ENCODE results near the gene LIN7B.

GRCh38 chr19:49155820-49156346 is 41.7 kb downstream of the LIN7B start:
- TF ChIP-seq CTCF (IDR thresholded peaks at IDR 0.05; ENCODE audit: low read depth, low read length, missing input control), result no peak
- TF ChIP-seq MAX (IDR thresholded peaks at IDR 0.05), result no peak
- TF ChIP-seq RXRA (IDR thresholded peaks at IDR 0.05), result no peak
- no peak for TF ChIP-seq REST (IDR thresholded peaks at IDR 0.05)
- TF ChIP-seq YY1 (IDR thresholded peaks at IDR 0.05), result no peak
- no peak for TF ChIP-seq RAD21 (IDR thresholded peaks at IDR 0.05)
- TF ChIP-seq SP1 (IDR thresholded peaks at IDR 0.05), result no peak
- TF ChIP-seq EGR1 (IDR thresholded peaks at IDR 0.05; ENCODE audit: low read depth in 2 of 2), result no peak
- no peak for TF ChIP-seq ZBTB33 (IDR thresholded peaks at IDR 0.05)
- TF ChIP-seq TAF1 (conservative IDR thresholded peaks at IDR 0.05), result no peak
- no peak for TF ChIP-seq JUND (IDR thresholded peaks at IDR 0.05)

Measured in liver (tissue), 3 donors.